CD4-positive, alpha-beta T cell treated with Interleukin-21 for 1 hour (primary cell): ENCODE measurements around the gene KCNK3.

Experiments
- DNase-seq: peaks from one replicate; pipeline ENCODE4 v3.0.0-alpha.2; 2020

KCNK3 gene

GRCh38 chr2:26715528-26716270, 23.2 kb downstream of the KCNK3 start:
- no peak for DNase-seq

DNA sequence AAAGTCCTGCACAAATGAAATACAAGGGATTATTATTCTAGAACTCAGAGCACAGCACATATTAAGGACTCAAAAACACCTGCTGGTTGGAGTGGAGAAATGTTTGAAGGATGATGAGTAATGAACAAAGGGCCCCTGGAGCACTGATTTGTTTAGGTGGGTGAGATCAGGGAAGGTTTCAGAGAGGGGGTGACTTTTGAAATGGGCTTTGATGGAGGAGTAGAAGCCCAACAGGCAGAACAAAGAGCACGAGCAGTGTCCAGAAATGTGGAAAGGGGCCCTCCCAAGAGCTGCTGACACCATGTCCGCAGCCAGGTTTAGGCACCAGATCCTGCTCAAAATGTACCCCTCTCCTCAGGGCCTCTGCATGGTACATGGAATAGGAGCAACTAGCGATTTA, 23.8 kb downstream of the KCNK3 start:
- no peak for DNase-seq

- no peak for DNase-seq
These were observed 24.2 kb downstream of the KCNK3 start for GRCh38 chr2:26716769-26717168.

- no peak for DNase-seq
These were observed 24.8 kb downstream of the KCNK3 start for GRCh38 chr2:26717362-26717761.

- DNase-seq = no peak
These were observed 26.6 kb downstream of the KCNK3 start for GRCh38 chr2:26718949-26719686.

DNA sequence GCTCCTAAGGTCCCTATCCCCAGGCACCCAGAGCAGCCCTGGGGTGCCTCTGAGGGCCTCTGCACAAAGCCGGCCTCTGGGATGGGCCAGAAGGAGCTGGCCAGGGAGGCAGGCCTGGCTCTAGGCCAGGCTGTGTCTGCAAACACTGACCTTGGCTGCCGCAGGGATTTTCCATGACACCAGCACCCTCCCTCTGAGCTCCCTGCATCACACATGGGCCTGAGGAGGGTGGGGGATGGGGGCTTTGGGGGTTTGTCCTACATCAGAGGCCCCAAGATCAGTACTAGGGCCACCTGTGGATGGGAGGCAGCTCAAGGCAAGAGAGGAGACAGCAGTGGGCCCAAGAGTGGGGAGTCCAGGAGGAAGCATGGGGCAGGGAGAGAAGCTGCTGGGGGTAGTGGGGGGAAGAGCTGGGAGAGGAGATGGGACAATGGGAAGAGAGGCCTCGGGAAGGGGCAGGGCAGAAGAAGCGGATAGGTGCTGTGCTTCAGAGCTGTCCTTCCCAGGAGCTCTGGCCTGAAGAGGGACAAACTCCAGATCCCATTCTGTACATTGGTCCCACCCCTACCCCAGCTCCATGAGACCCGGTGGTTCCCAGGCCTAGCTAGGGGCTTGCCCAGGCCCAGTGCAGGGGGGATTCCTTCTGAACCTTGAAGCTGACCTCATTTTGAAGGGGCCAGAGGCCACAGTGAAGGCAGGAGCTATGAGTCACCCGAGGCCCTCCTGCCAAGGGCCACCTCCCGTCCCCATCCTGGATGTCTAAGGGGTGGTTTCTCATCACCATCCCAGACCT, 28.0 kb downstream of the KCNK3 start:
- DNase-seq = no peak

GRCh38 chr2:26721115-26722032, 28.9 kb downstream of the KCNK3 start:
- DNase-seq = no peak

DNA sequence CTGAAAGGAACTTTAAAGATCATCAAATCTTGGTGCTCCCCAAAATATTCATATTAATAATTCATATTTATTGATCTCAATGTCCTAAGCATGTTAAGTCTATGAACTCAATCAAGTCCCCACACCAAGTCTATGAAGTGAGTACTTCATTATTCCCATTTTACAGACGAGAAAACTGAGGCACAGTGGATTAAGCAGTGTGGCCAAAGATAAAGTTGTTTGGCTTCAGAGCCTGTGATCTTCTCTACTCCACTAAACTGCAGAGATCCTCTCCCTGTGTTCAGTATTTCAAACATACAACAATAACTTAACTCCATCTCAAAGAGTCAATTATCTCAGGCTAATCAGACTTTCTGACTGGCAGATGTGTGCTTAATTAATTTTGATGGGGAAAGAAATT, 29.8 kb downstream of the KCNK3 start:
- DNase-seq = no peak

GRCh38 chr2:26722911-26723310, 30.4 kb downstream of the KCNK3 start:
- no peak for DNase-seq

GRCh38 chr2:26723475-26723874, 31.0 kb downstream of the KCNK3 start:
- no peak for DNase-seq

GRCh38 chr2:26723991-26724750, 31.6 kb downstream of the KCNK3 start:
- DNase-seq = no peak

DNA sequence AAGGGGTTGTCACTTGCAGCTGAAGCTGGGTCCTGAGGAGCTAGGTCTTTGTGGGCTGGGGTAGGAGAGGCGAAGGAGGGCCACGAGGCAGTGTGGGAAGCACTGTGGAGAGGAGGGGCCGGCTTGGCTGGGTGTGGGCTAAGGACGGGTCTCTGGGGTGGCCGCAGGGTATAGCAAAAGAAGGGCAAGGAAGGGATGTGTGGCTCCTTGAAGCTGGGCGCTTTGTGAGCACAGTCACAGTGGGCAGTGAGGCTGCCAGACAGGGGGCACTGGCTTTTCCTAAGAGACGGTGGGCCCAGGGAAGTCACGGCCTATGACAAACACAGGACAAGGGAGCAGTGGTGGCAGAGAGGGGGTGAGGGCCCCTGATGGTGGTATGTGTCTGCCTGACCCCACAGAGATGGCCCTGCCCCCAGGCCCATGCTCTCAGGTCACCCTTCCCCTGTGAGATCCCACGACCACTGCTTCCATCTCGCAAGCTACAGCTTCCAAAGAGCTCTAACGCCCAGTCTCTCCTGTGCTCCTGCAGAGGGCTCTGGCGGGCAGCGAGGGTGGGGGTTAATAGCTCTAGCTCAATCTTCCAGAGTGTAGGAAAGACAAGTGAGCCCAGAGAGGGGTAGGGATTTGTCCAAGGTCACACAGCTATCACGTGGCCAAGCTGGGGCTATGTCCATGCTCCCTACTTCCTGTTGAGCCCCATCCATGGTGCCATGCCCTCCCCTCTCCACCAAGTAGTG, 32.4 kb downstream of the KCNK3 start:
- no peak for DNase-seq

DNA sequence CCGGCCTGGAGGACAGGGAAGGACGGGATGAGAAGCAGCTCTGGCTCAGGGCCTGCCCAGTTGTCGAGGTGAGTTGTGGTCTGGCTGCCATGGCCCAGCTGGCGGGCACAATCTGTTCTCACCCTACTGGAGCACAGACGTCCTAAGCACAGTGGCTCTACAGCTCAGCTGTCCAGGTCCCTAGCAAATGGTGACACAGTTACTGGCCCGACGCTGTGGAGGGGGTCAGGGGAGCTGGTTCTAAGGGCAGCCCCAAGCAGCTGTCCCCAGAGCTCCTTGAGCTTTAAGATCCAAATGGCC, 32.9 kb downstream of the KCNK3 start:
- DNase-seq = no peak

DNA sequence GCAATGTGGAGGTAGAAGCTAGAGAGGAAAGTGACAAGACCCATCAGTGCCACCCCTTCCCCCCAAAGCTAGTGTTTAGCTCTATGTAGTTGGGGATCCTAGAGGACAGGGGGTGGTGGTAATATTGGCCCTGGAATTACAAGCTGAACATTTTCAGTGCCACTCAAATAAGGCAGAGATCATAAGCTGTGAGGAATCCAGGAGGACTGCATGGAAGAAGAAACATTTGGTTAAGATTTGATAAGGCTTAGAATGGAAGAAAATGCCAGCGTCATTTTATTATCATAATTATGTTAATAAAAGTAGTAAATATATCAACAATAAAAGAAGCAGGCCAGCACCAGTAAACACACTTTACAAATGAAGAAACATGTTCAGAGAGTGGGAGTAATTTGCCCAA, 33.7 kb downstream of the KCNK3 start:
- DNase-seq = no peak

- DNase-seq = no peak
These were observed 35.4 kb downstream of the KCNK3 start for GRCh38 chr2:26727641-26728561.

DNA sequence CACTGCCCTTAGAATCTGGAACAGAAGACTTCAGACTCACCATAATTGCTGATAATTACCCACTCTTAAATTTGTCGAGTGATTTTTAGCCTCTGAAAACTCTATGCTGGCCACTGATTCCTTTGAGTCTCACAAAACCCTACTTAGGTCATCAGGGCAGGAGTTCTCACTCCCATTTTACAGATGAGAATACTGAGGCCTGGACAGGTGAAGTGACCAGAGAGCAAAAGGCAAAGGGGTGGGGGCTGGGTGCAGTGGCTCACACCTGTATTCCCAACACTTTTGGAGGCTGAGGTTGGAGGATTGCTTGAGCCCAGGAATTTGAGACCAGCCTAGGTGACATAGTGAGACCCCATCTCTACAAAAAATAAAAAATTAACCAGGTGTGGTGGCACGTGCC, 36.8 kb downstream of the KCNK3 start:
- no peak for DNase-seq

DNA sequence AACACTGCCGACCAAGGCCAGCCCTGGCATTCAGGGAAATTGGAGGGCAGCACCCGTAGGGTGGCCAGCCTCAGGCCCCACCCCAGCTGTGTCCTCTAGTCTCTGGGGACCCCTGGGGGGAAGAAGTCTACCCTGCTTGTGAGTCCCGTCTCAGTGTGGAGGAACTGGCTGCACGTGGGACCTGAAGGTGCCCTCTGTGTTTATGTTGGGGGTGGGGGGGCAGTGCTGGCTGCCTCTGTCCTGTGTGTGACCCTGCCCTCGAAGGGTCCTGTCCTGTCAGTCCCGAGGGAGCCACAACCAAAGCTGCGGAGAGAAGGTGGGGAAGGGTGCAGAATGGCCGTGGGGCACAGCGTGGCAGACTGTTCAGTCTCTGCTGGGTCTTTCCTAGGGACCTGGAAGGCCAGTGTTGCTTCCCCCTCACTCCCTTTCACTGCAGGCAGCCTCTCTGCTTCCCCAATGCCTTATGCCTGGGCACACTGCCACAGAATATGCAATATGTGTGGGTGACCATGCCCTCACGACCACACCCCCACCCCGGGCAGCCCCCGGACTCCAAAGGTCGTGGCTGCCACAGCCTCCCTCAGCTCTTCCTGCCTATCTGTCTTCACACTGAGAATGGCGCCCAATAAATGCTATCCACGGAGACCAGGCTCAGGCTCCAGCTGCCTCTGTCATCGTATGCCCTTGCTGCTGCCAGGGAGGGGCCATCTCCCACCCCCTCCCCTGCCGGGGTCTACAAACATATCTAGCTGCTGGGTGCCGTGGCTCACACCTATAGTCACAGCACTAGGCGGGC, 38.2 kb downstream of the KCNK3 start:
- no peak for DNase-seq

GRCh38 chr2:26731714-26732113, 39.2 kb downstream of the KCNK3 start:
- no peak for DNase-seq

DNA sequence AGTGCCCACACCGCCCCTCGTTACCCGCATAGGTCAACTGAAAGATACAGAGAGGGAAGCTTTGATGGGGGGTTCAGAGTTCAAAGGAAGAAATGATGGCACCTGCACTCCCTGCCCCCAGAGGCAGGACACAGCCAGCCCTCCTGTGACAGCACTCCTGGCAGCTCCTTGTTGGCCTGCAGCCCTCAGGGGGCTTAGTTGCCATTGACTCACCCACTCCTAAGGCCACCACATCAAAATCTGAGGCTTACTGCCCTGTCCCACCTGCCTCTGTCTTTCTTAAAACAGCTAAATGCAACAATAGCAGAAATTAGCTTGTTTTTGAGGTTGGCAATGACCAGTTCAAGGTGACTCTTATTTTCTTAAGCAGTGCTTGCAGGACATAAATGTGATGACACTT, 39.9 kb downstream of the KCNK3 start:
- no peak for DNase-seq
